ENCODE results near the gene SNTA1.

GRCh38 chr20:33482581-33482980 is 39.0 kb upstream of the SNTA1 start:
- TF ChIP-seq, protein P1, sequence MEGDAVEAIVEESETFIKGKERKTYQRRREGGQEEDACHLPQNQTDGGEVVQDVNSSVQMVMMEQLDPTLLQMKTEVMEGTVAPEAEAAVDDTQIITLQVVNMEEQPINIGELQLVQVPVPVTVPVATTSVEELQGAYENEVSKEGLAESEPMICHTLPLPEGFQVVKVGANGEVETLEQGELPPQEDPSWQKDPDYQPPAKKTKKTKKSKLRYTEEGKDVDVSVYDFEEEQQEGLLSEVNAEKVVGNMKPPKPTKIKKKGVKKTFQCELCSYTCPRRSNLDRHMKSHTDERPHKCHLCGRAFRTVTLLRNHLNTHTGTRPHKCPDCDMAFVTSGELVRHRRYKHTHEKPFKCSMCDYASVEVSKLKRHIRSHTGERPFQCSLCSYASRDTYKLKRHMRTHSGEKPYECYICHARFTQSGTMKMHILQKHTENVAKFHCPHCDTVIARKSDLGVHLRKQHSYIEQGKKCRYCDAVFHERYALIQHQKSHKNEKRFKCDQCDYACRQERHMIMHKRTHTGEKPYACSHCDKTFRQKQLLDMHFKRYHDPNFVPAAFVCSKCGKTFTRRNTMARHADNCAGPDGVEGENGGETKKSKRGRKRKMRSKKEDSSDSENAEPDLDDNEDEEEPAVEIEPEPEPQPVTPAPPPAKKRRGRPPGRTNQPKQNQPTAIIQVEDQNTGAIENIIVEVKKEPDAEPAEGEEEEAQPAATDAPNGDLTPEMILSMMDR (conservative IDR thresholded peaks at IDR 0.05 in 1 of 2, IDR thresholded peaks at IDR 0.05 in 1 of 2; ENCODE audit: extremely low read depth in 1 of 2, insufficient read depth in 1 of 2, low read depth in 1 of 2, low read length in 2 of 2) = no peak
- TF ChIP-seq EZH2 (IDR thresholded peaks at IDR 0.05; ENCODE audit: borderline replicate concordance, low read length) = no peak
